Thoracic aorta (tissue), 2 donors: ENCODE results near the gene SIRPA. TPM values are rescaled to one million over a fixed set of nuclear protein-coding genes. Genes with fewer than 3 reads are reported as not detected.

Source experiments
- ATAC-seq: fragments of 150-250 bp; one replicate; pipeline ENCODE4 v1.8.0; 2017; ENCODE audit warnings: low read depth; ENCODE audit not compliant: insufficient number of reproducible peaks, low FRiP score
- DNase-seq: peaks from one replicate; pipeline ENCODE4 v3.0.0-alpha.2; 2020; ENCODE audit warnings: low spot score
- H3K27ac ChIP-seq, 2 donors: fragments of 200-600 bp; sonication (generic); 1 replicate in 1 of 2; 2 replicates in 1 of 2; pipeline ENCODE4 v1.5.1; 2016; ENCODE audit warnings: mild to moderate bottlenecking in 2 of 2, moderate library complexity in 2 of 2
- H3K27me3 ChIP-seq: fragments of 200-600 bp; sonication (generic); replicated peaks from 2 replicates; pipeline ENCODE4 v1.6.0; 2016; ENCODE audit warnings: mild to moderate bottlenecking; ENCODE audit not compliant: insufficient read depth
- H3K36me3 ChIP-seq: fragments of 200-600 bp; sonication (generic); one replicate; pipeline ENCODE4 v1.5.1; 2016
- H3K4me1 ChIP-seq, 2 donors: fragments of 200-600 bp; sonication (generic); 1 replicate in 1 of 2; 2 replicates in 1 of 2; pipeline versions ENCODE4 v1.5.1 to v1.6.0; 2016; ENCODE audit warnings: low read depth in 2 of 2, mild to moderate bottlenecking in 1 of 2; ENCODE audit not compliant: control insufficient read depth in 1 of 2
- H3K4me3 ChIP-seq: fragments of 200-600 bp; sonication (generic); 2 replicates; pipeline ENCODE4 v1.5.1; 2016; ENCODE audit warnings: mild to moderate bottlenecking
- H3K9me3 ChIP-seq: fragments of 200-600 bp; sonication (generic); 2 replicates; pipeline ENCODE4 v1.5.1; 2016
- CTCF ChIP-seq: fragments of 200-600 bp; sonication (generic); IDR thresholded peaks from one replicate; pipeline ENCODE4 v1.5.1; 2019; ENCODE audit warnings: antibody characterized with exemption
- total RNA-seq, 2 donors: library from RNA; depleted of rRNA; stranded (reverse); fragments of >200 nt; gene quantifications; one replicate each; pipeline versions ENCODE4 v1.1.0 to v1.2.3, GENCODE V29; 2016

Gene SIRPA
- total RNA-seq, 2 donors from 2014 or later: 29.5 to 62.9 TPM

DNA sequence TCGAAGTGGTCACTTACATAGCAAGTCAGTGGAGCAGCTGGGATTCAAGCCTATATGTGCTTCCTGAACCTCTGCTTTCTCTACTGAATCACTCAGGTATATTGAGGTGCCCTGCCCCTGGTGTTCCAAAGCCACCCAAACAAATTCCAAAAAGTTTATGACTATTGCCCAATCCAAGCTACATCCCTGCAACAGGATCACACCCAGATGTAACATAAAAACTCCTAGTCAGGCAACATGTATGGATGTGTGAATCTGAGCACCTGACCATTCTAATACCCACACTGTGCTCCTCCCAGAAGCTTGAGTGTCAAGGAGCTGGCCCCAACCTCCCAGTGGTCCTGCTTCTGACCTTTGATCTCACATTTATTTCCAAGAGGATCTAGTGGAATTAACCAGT lies 39.5 kb upstream of the SIRPA start:
- Histone ChIP-seq H3K4me3 (no peak overlapping the region), H3K4me1 (no peaks in the 10 kb centered on the region), H3K9me3 (no peaks in the 10 kb centered on the region), H3K27ac (no peak overlapping the region), H3K27me3 (no peaks in the 10 kb centered on the region), H3K36me3 (no peaks in the 10 kb centered on the region)
- DNase-seq (no peak), ATAC-seq (no peak)
- no peak for TF ChIP-seq CTCF

DNA sequence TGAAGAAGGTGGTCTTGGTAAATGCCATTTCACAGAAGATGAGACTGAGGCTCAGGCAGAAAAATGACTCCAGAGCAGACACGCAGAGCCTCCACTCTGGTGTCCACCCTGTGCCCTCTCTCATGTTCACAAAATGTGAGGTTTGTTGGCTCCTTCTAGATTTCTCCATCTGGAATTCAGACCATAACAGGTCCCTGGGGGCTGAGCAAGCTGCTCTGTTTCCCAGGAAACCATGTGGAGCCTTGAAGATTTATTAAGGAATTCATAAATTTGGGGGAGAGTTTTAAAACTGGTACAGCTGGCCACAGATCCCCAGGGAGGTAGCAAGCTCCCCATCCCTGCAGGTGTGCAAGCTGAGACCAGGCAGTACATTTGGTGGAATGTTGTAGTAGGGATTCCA lies 38.8 kb upstream of the SIRPA start:
- no peak for TF ChIP-seq CTCF
- no peak for ATAC-seq
- Histone ChIP-seq H3K27ac (no peak overlapping the region), H3K27me3 (no peaks in the 10 kb centered on the region), H3K9me3 (no peaks in the 10 kb centered on the region), H3K36me3 (no peaks in the 10 kb centered on the region), H3K4me3 (no peak overlapping the region), H3K4me1 (no peaks in the 10 kb centered on the region)
- no peak for DNase-seq

DNA sequence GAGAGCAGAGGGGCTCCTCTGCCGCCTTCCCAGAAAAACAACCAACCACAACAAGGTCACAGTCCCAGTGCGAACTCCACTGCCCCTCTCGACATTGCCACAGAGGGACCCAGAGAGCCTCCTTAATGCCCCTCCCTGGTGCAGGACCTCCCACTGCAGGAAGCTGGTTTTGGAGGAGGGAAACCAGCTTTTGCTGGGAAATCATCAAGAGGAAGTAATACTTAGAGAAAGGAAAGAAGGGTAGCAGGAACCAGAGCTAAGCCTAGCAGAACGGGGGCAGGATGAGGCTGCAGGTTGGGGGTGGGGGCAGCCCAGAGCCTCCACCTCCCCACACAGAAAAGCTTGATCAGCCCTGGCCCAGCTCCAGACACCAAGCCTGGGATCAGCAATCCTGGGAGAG lies 37.7 kb upstream of the SIRPA start:
- no peaks in the 10 kb centered on the region for H3K9me3 ChIP-seq
- no peaks in the 10 kb centered on the region for H3K36me3 ChIP-seq
- no peaks in the 10 kb centered on the region for H3K27me3 ChIP-seq
- no peak for DNase-seq
- TF ChIP-seq CTCF: no peak
- H3K27ac ChIP-seq: no peak overlapping the region
- H3K4me1 ChIP-seq: no peaks in the 10 kb centered on the region
- H3K4me3 ChIP-seq: no peak overlapping the region
- ATAC-seq: no peak

DNA sequence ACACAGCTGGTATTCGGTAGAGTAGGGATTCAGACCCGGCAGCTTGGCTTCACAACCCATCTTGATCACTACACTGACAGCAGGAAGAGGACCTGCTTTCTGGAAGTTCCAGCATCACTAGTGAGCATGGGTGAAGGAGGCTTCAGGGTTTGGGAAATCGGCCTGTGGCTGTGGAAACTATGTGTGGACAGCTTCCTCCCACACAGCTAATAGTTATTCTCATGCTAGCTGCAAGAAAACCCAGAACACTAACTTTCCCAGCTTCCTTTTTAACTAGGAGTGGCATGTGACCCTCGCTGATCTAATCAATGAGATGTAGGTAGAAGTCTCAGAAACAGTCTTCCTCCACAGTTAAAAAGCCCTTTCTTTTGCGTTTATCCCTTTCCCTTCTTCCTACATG lies 36.3 kb upstream of the SIRPA start:
- H3K4me1 ChIP-seq: no peaks in the 10 kb centered on the region
- no peaks in the 10 kb centered on the region for H3K27me3 ChIP-seq
- no peak for DNase-seq

DNA sequence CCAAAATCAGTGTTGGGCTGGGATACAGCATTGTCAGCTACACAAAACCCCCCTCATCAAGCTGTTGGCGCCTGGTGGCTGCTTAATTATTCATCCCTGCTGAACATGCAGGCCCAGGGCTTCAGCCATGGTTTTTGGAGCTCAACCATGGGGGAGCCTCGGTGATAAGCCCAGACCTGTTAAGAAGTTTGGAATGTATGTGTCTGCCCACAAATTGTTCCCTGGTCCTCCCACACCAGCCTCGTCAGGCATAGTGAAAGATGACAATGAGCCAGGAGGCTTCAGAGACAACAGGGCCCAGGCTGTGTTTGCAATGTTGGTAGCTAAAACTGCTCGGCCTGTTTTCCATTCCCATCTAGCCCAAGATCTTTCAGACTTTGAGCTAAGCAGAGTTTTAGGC lies 34.8 kb upstream of the SIRPA start:
- DNase-seq (no peak), ATAC-seq (no peak)
- H3K27me3 ChIP-seq: no peaks in the 10 kb centered on the region
- no peak overlapping the region for H3K4me3 ChIP-seq
- no peaks in the 10 kb centered on the region for H3K4me1 ChIP-seq
- no peaks in the 10 kb centered on the region for H3K36me3 ChIP-seq
- TF ChIP-seq CTCF: no peak
- no peak overlapping the region for H3K27ac ChIP-seq
- no peaks in the 10 kb centered on the region for H3K9me3 ChIP-seq

More for the DNA sequence above, 36.3 kb upstream of the SIRPA start:
- H3K36me3 ChIP-seq: no peaks in the 10 kb centered on the region
- ATAC-seq: no peak
- H3K27ac ChIP-seq: no peak overlapping the region
- H3K4me3 ChIP-seq: no peak overlapping the region
- TF ChIP-seq CTCF: no peak
- no peaks in the 10 kb centered on the region for H3K9me3 ChIP-seq
